Embryonic facial prominence (tissue), 1 donor: ENCODE measurements around the gene CHGA.

Experiments
- DNase-seq: peaks from one replicate; pipeline ENCODE4 v3.0.0-alpha.2; 2016; ENCODE audit errors: extremely low spot score

Gene CHGA

DNA sequence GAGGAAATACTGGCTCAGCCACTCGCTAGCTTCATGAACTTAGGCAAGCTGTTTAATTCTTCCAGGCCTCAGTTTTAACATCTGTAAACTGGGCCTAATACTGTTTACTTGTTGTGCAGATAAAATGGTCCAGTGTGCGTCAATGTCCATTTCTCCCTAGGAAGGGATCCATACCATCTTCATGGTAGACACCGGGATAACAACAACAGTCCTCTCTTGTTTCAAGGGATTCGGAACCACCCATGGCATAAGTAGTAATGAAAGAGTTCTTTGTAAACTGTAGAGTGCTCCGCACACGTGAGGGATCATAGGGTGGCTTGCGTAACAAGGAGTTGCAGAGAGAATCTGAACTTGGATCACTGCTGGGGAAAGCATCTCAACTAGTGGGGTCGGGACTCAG is 17.3 kb upstream of the CHGA start:
- no peak for DNase-seq

DNA sequence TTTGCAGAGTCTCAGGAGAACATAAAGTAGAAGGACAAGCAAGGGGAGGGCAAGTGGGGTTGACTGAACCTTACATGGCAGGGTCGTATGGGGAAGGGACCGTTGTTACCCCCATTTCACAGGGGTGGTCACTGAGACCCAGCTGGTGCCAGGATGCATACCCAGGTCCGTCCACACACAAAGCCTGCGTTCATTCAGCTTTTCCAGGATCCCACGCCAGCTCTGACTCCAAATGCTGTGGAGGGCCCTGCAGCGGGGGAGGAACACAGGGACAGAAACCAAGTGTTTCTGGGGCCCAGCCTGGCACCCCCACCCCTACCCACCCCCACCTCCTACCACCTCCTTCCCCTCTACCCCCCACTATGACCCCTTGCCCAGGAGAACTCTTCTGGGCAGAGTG is 16.5 kb upstream of the CHGA start:
- no peak for DNase-seq

DNA sequence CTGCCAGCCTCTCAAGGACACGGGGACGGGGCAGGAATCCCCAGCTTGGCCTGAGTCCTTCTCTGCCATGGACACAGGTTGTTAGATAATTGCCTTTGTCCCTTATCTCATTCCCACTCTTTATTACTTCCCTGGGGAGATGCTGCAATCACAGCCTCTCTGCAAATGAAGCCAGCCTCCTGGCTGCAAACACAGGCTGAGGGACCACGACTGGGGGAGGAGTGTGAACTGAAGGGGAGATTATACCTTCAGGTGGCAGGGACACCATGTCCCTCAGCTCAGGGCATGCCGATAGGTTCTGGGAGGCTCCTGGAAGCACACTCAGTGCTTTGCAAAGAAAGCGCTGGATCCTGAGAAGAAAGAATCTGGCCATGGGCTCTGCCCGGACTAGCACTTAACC is 16.1 kb upstream of the CHGA start:
- DNase-seq, result no peak

DNA sequence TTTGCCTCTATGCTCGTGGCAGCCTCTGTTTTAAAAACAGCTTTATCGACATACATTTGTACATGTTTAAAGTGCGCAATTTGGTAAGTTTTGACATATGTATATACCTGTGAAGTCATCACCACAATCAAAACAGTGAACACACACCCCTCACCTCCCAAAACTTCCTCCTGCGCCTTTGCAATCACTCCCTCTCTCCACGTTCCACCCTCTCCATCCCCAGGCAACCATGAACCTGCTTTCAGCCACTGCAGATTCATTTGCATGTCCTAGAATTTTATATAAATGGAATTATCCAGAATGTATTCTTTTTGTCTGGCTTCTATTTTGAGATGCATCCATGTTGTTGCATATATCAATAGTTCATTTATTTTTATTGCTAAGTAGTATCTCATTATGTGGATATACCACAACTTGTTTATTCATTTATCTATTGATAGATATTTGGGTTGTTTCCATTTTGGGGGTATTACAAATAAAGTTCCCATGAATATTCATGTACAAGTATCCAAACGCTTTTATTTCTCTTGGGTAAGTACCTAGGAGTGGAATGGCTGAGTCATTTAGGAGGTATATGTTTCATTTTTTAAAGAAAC is 15.5 kb upstream of the CHGA start:
- no peak for DNase-seq

DNA sequence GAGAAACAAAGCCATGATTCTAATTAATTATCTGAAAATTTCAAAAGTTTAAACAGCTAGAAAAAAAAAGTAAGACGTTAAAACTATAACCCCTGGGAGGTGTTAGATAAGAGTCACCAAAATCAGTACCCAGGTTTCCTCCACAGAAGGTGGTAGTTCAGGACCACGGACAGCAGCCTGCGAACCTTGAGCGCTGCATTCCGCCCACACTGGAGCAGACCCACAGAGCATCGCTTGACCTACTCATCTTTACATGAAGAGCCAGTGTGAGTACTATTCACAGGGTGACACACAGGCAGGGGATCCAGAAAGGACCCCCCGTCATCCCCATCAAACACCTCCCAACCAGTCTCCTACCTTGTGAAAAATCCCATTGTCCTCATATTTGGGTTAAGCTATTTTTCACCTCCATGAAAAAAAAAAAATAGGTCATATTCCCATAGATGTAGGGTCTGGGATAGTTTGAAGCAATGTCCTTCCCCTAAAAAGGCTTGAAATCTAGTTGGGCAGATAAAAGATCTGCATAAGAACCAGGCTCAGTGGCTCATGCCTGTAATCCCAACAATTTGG is 8.8 kb upstream of the CHGA start:
- DNase-seq, result no peak

DNA sequence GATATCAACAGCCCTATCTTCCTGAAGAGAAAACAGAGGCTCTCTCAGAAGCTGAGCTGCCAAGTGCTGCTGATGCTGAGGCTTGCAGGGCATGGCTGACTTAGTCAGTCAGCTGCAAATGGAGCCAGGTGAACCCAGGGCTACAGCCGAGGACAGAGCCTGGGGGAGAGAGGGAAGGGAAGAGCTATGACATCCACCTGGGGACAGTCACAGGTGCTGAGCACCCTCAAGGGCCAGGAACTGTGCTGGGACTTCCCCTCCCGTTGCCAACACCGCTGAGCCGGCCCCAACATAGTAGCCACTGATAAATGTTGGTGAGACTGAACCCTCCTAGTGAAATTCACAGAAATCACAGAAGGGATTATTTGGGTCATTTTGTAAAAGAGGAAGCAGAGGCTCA is 6.7 kb upstream of the CHGA start:
- no peak for DNase-seq

DNA sequence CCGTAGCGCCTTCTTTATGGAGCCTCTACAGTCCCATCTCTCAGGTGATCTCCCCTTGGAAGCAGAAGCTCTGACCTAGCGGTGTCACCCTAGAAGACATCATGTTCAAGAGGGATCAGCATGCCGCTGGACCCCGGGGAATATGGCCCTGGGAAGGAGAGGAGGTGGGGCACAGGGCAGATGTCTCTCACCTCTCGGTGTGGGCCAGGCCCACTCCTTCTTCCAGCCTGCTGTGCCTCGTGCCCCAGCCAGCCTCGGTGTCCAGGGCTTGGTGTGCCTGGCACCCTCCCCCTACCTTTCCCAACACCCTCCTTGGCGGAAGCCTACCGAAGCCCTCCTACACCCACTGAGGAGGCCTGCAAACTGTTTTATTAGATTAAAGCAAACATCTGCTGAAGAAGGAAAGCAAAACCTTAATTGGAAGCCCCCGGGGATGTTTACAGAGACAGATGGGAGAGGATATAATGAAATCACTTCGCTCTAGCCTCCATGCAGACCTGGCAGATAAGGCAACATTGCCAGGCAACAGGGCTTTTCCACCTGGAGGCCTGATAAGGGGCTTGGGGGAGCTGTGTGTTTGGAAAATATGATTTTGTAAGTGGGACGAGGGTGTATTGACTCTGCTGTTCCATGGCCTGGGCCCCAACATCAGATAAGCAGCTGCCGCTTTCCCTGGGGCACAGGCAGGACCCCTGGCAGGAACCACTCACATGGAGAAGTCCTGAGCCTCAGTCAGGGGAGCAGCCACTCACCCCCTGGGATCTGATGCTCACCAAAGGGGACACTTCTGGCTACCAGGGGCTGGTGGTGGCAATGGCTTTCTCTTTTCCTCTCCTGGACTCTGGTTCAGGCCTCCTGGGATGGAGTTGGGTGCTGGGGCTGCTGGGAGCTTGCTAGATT is 5.7 kb upstream of the CHGA start:
- DNase-seq, result no peak

DNA sequence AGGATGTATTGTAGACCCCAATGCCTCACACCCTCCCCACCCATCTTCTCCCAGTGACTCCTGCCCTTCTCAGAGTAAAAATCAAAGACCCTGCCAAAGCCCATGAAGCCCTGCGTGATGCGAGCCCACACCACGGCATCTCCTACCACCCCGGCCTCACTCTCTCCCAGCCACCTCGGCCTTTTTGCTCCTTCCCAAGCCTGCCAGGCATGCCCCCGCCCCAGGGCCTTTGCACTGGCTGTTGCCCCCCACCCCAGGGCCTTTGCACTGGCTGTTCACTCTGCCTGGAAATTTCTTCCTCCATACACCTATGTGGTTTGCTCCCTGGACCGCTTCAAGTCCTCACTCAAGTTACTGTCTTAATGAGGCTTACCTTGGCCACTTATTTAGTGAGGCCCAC is 5.0 kb upstream of the CHGA start:
- no peak for DNase-seq

DNA sequence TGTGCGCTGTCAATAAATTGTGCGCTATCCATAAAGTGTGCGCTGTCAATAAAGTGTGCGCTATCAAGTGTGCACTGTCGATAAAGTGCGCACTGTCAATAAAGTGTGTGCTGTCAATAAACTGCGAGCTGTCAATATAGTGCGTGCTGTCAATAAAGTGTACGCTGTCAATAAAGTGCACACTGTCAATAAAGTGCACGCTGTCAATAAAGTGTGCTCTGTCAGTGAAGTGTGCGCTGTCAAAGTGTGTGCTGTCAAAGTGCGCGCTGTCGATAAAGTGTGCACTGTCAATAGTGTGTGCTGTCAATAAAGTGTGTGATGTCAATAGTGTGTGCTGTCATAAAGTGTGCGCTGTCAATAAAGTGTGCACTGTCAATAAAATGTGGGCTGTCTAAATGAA is 2.9 kb upstream of the CHGA start:
- DNase-seq, result no peak

DNA sequence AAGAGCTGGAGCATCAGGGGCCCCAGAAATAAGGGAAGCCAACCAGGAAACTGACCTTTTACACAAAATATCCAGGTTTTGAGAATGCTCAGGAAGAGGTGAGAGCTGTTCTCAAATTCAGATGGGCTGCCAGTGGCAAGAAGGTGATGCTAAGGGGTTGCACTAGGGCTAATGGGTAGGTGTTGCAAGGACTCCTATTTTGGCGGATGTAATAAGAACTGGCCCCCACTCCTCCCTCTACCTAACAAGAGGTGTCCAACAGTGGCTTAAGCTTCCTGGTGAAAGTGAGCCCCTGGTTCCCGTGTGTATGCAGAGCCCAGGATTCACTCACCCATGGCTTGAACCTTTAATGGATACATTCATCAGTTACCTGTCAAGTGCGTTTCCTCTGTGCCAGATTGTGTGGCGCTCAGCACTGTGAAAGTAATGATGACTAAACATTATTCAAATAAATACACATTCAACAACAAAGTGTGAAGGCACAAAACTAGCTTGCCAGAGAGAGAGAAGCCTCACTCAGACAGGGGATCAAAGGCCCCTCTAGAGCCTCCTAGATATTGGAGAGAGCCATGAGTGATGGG is 705 bp upstream of the CHGA start:
- no peak for DNase-seq

DNA sequence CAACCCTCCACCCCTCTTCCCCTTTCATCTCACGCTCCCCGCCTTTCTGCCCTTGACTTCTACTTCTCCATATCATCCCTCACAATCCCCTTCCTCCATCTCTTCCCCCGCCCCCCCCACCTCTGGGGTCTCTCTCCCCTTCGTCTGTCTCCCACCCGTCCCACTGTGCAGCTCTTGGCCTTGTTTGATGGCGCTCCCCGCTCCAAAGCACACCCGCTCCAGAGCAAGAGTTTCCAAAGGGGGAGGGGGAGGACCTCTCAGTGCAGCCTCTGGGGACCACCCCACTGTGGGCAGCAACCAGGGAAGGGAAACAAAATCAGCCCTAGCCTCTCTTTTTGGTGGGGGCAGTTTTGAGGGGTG is 774 bp downstream of the CHGA start:
- DNase-seq, result no peak

DNA sequence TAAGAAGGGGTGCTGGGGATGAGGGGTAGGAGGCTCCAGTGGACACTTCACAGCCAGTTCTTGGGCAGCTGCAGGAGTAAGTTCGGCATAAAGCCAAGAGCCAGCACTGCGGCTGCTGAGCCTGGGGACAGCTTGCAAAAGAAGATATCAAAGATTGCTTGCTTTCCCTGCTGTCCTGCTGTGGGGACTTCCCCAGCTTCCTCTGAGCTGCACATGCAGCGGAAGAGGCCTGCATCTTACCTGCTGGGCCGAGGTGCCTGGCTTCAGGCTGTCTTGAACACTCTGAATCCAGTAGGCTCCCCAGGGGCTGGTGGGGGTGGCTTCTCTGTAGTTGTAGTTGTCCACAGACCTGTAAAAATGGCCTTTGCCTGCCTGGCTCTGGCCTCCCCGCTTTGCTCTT is 1.3 kb downstream of the CHGA start:
- no peak for DNase-seq

DNA sequence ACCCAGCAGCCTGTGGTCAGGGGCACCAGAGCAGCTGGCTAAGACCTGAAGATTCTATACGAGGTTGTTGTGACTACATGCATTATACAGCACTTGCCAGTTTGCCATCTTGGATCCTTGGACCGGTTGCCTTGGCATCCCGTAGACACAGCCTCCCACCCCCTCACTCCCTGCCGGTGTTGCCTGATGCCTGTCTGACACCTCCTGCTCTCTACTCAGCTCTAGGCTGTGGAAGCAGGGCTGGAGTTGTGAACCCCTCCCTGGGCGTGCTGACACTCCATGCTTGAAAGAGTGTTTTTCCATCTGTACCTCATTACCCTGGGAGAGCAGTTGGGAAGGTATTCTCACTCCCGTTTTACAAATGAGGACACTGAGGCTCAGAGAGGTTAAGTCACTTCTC is 2.5 kb downstream of the CHGA start:
- DNase-seq, result no peak

DNA sequence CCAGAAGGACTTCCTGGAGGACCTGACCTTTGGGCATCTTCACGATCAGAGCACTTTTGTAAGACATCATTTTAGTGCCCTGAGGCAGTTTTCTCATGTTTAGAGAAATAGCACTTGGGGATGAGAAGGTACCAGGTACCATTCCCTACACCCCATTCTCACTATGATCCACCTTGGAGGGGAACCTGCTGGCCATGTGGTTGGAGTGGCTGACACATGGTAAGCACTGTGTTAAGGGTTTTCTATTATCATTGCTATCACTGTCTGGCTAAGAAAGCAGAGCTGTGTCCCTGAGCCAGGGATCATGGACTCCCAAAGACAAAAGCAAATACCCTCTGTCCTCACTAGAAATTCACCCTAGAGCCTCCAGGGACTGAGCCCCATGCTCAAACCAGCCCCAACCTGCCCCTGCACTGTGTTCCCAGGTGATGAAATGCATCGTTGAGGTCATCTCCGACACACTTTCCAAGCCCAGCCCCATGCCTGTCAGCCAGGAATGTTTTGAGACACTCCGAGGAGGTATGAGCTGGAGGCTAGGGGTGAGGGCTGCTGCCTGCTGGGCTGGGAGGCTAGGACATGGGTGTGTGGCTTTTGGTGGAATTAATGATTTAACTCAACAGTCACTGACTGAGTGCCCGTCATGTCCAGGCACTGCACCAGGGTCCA is 3.4 kb downstream of the CHGA start:
- no peak for DNase-seq

DNA sequence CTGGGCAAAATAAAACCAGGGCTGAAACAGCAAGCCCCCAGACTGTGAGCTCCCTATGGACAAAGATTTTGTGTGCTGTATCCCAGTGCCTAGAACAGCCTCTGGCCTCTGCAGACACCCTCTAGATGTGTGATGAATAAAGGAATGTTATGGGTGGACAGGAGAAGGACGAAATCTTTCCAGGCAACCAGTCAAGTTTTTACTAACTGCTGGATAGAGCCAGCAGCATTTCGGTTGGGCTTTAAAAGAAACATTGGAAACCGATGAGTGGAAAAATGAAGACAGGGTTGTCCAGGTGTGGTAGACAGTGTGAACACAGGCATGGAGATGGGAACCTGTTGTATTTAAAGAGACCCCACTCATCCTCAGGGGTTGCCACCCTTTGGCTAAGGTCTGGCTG is 4.0 kb downstream of the CHGA start:
- DNase-seq, result no peak

DNA sequence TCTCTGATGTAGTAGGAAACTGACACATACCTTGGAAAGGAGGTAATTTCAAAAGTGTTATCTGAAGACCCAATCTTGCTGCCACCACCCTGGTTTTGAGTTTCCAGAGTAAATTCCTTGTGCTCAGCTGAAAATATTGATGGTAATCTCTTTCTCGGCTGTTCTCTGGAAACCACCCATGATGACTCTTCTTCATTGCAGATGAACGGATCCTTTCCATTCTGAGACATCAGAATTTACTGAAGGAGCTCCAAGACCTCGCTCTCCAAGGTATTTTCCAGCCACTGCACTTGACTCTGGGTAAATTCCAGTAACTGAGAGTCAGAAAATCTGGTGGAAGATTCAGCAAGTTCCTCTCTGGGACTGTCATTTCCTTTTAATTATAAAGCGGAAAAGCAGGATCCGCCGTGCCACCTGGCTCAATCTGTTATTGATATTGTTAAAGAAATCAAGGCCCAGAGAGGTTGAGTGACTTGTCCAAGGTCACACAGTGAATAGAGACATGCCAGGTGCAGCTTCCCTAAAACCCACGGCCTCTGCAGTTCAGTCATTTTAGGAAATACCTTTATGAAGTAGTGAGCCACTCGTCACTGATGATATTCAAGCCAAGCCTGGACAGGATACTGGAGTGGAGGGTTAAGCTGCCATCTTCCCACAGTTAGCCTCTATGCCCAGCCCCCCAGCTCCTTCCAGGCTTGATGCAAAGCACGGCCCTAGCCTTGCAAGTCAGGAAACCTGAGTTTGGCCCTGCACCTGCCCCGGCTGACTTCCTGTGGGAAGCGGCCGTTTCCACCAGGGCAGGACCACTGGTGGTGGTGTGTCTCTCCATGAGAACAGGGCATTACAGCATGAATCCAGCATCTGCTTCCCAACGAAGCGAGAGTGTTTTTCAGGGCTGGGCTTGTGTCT is 4.7 kb downstream of the CHGA start:
- no peak for DNase-seq

DNA sequence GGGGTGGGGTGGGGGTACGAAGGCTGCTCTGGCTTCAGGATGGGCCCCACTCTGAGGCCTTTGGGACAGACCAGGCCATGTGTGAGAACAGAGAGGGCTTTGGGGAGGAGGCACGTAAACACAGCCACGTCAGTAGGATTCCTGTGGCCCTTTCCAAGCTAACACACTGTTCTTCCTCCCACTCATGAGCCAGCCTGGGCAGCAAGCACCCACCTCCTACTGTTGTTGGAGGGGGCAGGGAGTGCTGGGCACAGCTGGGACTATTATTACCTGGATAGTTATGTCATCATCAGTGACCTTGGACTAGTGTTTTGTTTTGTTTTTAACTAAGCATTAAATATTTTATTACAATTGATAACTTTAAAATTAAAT is 5.3 kb downstream of the CHGA start:
- no peak for DNase-seq

DNA sequence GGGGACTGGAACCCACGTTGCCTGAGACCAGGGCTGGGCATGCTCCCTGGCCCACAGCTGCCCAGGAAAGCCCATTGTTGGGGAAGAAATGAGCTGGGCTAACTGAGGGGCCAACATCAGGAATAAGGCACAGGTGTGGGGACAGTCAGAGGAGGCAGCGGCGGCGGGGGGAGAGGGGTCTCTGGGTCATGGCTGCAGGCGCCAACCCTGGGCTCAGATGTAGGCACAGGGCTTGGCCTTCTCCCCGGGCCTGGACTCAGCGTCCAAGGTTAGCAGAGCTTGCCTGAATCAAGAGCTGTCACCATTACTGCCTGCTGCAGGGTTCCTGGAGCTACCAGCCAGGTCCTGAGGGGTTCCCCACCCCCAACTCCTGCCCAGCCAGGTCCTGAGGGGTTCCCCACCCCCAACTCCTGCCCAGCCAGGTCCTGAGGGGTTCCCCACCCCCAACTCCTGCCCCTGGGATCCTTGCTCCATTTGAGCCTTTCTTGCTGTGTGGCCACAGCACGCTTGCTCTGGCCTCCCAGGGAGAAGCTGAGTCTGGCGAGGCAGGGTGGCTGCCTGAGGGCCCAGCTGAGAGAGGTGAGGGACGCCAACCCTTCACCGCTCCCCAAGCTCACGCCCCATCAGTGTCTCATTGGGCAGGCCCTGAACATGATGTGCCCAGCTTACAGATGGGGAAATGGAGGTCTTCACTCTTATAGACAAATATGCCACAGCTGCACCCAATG is 6.2 kb downstream of the CHGA start:
- DNase-seq, result no peak

DNA sequence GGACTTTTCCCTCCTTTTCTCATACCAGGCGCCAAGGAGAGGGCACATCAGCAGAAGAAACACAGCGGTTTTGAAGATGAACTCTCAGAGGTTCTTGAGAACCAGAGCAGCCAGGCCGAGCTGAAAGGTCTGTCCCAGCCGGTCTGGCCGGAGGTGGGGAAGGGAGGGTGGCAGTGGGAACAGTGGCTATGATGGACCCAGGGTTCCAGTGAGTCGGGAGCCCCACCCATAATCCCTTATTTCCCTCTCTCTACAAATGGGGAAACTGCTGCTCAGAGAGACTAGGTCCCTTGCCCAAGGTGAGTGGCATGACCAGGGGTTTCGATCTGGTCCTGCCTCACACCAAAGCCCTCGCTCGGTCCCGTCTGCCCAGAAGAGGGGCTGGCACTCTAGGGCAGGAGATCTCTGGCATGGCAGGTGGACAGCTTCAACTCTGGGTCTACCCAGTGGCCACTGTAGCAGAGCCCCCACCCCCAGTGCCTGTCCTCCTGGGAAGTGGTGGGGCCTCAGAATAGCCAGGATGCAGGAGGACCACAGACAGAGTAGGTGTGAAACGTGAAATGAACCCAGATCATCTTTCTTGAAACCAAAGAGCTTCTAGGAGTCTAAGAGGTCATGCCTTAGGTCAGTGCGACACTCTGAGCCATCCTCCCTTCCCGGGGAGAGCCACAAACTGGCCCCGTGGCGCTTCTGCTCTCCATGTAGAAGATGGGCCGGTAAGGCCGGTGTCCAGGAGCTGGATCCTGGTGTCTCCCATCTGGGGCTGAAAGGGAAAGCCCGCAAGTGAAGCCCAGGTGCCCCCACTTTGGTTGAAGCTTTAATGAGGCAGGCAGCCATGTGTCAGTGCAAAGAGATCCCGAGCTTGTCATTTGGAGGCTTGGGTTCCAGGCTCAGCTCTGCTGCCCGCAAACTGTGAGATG is 7.0 kb downstream of the CHGA start:
- no peak for DNase-seq
